ENCODE measurements around the gene POU4F2. TPM values are rescaled to one million over a fixed set of nuclear protein-coding genes. Genes with fewer than 3 reads are reported as not detected.

POU4F2 gene
- total RNA-seq, 1 experiment from 2014 or later: not detected

- Mint-ChIP-seq H3K27ac (no peak overlapping the region), H3K4me1 (no peaks in the 10 kb centered on the region), H3K36me3 (no peaks in the 10 kb centered on the region), H3K27me3 (ENCODE audit: low read depth) (peaks cover 5% of the 10 kb centered on the region; the same call in 1 of the 2 replicates), H3K9me3 (peaks cover 7% of the 10 kb centered on the region; the same call in 1 of the 2 replicates), H3K4me3 (no peak overlapping the region)
- DNase-seq (ENCODE audit: low spot score) (no peak), ATAC-seq (no peak)
- TF ChIP-seq MLX (CRISPR knock-in tag; IDR thresholded peaks at IDR 0.05) (no peak), ATF2 (CRISPR knock-in tag; IDR thresholded peaks at IDR 0.05; ENCODE audit: borderline replicate concordance, low read depth) (no peak), FOXK1 (CRISPR knock-in tag; IDR thresholded peaks at IDR 0.05) (no peak), ZNF281 (CRISPR knock-in tag; IDR thresholded peaks at IDR 0.05) (no peak), NR2C2 (CRISPR knock-in tag; IDR thresholded peaks at IDR 0.05) (no peak), NFE2L1 (CRISPR knock-in tag; IDR thresholded peaks at IDR 0.05) (no peak), EMX1 (CRISPR knock-in tag; IDR thresholded peaks at IDR 0.05) (no peak), NFYB (CRISPR knock-in tag; conservative IDR thresholded peaks at IDR 0.05; ENCODE audit: low read depth) (no peak), ZNF138 (CRISPR knock-in tag; conservative IDR thresholded peaks at IDR 0.05) (no peak), USF1 (CRISPR knock-in tag; IDR thresholded peaks at IDR 0.05) (no peak), KAT7 (CRISPR knock-in tag; IDR thresholded peaks at IDR 0.05; ENCODE audit: borderline replicate concordance) (no peak), CBFB (CRISPR knock-in tag; IDR thresholded peaks at IDR 0.05; ENCODE audit: low read depth) (no peak), ZSCAN18 (CRISPR knock-in tag; IDR thresholded peaks at IDR 0.05) (no peak), CREB1 (CRISPR knock-in tag; IDR thresholded peaks at IDR 0.05) (no peak), AR (CRISPR knock-in tag; IDR thresholded peaks at IDR 0.05) (no peak), ZBTB43 (CRISPR knock-in tag; IDR thresholded peaks at IDR 0.05) (no peak)
- CTCF ChIA-PET: no interaction called here
- POLR2A ChIA-PET: no interaction called here
Observed at GRCh38 chr4:146674829-146675570, 36.3 kb downstream of the POU4F2 start.

Other genes with a start within 250 kb of the POU4F2 start
- gene SLC10A7, start 117.0 kb upstream of the POU4F2 start, total RNA-seq (2021): 3.3 to 5.0 TPM (median 4.1 TPM) in 3 replicates